NT2/D1 (cell line): Measurements from ENCODE around the gene ADAMTS6.

Experiments used
- DNase-seq: peaks from one replicate; pipeline ENCODE4 v3.0.0-alpha.2; 2011; ENCODE audit warnings: low read depth, low spot score
- H3K27me3 ChIP-seq: 2 replicates; pipeline ENCODE4 v1.6.0; 2011; ENCODE audit warnings: mild to moderate bottlenecking; ENCODE audit not compliant: insufficient read length, insufficient read depth
- H3K36me3 ChIP-seq: 2 replicates; pipeline ENCODE4 v1.6.1; 2011; ENCODE audit warnings: mild to moderate bottlenecking, low read length, mixed read lengths; ENCODE audit not compliant: insufficient read depth, insufficient read length
- H3K4me1 ChIP-seq: 2 replicates; pipeline ENCODE4 v1.5.1; 2011; ENCODE audit not compliant: insufficient read depth, insufficient read length
- H3K4me3 ChIP-seq: 2 replicates; pipeline ENCODE4 v1.5.1; 2011; ENCODE audit warnings: low read depth; ENCODE audit not compliant: insufficient read length
- H3K9ac ChIP-seq: 2 replicates; pipeline ENCODE4 v1.6.0; 2011; ENCODE audit warnings: low read depth; ENCODE audit not compliant: insufficient read length
- H3K9me3 ChIP-seq: 2 replicates; pipeline ENCODE4 v1.5.1; 2011; ENCODE audit warnings: mild to moderate bottlenecking, low read length; ENCODE audit not compliant: insufficient read depth
- SUZ12 ChIP-seq: IDR thresholded peaks from 2 replicates; pipeline ENCODE4 v1.6.1; 2011; ENCODE audit not compliant: insufficient read length, insufficient read depth; ENCODE audit errors: extremely low read depth
- YY1 ChIP-seq: IDR thresholded peaks from 2 replicates; pipeline ENCODE4 v1.6.1; 2011; ENCODE audit not compliant: insufficient read length, insufficient read depth
- ZNF274 ChIP-seq: IDR thresholded peaks from 2 replicates; pipeline ENCODE4 v1.6.1; 2011; ENCODE audit warnings: mild to moderate bottlenecking, low read depth, low read length

ADAMTS6 gene, protein sequence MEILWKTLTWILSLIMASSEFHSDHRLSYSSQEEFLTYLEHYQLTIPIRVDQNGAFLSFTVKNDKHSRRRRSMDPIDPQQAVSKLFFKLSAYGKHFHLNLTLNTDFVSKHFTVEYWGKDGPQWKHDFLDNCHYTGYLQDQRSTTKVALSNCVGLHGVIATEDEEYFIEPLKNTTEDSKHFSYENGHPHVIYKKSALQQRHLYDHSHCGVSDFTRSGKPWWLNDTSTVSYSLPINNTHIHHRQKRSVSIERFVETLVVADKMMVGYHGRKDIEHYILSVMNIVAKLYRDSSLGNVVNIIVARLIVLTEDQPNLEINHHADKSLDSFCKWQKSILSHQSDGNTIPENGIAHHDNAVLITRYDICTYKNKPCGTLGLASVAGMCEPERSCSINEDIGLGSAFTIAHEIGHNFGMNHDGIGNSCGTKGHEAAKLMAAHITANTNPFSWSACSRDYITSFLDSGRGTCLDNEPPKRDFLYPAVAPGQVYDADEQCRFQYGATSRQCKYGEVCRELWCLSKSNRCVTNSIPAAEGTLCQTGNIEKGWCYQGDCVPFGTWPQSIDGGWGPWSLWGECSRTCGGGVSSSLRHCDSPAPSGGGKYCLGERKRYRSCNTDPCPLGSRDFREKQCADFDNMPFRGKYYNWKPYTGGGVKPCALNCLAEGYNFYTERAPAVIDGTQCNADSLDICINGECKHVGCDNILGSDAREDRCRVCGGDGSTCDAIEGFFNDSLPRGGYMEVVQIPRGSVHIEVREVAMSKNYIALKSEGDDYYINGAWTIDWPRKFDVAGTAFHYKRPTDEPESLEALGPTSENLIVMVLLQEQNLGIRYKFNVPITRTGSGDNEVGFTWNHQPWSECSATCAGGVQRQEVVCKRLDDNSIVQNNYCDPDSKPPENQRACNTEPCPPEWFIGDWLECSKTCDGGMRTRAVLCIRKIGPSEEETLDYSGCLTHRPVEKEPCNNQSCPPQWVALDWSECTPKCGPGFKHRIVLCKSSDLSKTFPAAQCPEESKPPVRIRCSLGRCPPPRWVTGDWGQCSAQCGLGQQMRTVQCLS (N-terminal part only)

GRCh38 chr5:65481635-65482295, at the start of gene ADAMTS6:
ADAMTS6 (minus strand) TSS chr5:65481920; CDS start chr5:65473673, 8,247 bp downstream.
- no peaks in the 10 kb centered on the region for H3K4me1 ChIP-seq
- peak within 1 kb of the TSS; percentile 61 for H3K9ac ChIP-seq
- DNase-seq: peak; percentile 44
- peaks cover 6% of the 10 kb centered on the region for H3K27me3 ChIP-seq
- no peaks in the 10 kb centered on the region; the same call in 1 of the 2 replicates for H3K9me3 ChIP-seq
- TF ChIP-seq ZNF274 (no peak), SUZ12 (no peak), YY1 (no peak)
- H3K36me3 ChIP-seq: no peaks in the 10 kb centered on the region
- H3K4me3 ChIP-seq: peak within 1 kb of the TSS; percentile 40

DNA sequence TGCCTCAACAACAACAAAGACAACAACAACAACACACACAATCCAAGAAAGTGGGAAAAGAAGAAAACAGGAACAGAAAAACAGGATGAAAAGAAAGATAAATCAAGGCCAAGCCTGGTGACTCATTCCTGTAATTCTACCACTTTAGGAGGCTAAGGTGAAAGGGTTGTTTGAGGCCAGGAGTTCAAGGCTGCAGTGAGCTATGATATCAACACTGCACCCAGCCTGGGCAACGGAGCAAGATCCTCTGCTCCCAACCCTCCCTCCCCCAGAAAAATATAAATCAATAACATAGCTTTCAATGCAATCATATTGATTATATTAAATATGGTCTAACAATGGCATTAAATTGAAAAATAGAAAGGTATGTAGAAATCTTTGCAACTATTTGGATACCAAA, 49.2 kb upstream of the ADAMTS6 start:
- peaks cover 16% of the 10 kb centered on the region for H3K36me3 ChIP-seq

DNA sequence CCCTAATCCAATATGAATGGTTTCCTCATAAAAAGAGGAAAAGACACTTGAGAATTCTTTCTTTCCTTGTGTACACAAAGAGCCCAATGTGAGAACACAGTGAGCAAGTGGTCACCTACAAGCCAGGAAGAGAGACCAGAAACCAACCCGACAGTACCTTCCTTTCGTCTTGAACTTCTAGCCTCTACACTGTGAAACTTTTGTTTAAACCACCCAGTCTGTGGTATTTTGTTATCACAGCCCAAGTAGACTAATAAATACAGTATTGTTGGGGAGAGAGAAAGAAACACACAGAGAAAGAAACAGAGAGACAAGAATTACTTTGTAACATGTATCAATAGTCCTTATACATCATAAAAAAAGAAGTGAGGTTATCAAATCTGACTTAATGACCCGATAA, 44.0 kb upstream of the ADAMTS6 start:
- Histone ChIP-seq H3K27me3 (no peaks in the 10 kb centered on the region), H3K9ac (no peak overlapping the region), H3K4me1 (no peaks in the 10 kb centered on the region), H3K4me3 (no peak overlapping the region), H3K9me3 (no peaks in the 10 kb centered on the region), H3K36me3 (peaks cover 32% of the 10 kb centered on the region)
- no peak for DNase-seq
- TF ChIP-seq SUZ12 (no peak), ZNF274 (no peak), YY1 (no peak)

More for the DNA sequence above, 49.2 kb upstream of the ADAMTS6 start:
- no peak overlapping the region for H3K9ac ChIP-seq
- DNase-seq: no peak
- no peaks in the 10 kb centered on the region for H3K4me1 ChIP-seq
- H3K9me3 ChIP-seq: no peaks in the 10 kb centered on the region
- H3K4me3 ChIP-seq: no peak overlapping the region
- TF ChIP-seq ZNF274 (no peak), YY1 (no peak), SUZ12 (no peak)
- no peaks in the 10 kb centered on the region for H3K27me3 ChIP-seq

DNA sequence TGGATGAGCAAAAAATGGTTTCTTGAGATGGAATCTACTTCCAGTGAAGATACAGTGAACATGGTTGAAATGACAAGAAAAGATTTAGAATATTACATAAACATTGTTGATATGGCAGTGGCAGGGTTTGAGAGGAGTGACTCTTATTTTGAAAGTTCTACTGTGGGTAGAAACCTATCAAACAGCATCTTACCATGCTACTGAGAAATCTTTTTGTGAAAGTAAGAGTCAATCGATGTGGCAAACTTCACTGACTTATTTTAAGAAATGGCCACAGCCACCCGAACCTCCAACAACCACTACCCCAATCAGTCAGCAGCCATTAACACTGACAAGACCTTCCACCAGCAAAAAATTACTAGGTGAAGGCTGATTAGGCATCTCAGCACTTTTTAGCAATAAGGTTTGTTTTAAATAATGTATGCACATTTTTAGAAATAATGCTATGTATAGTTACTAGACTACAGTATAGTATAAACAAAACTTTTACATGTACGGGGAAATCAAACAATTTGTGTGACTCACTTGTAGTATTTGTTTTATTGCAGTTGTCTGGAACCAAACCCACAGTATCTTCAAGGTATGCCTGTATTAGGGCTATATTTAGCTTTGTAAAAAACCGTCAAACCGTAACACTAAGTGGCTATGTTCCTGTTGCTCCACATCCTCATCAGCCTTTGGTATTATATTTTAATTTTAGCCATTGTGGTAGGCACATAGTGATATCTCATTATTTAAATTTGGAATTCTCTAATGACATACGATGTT, 30.6 kb upstream of the ADAMTS6 start:
- H3K4me1 ChIP-seq: no peaks in the 10 kb centered on the region
- no peak for DNase-seq
- no peaks in the 10 kb centered on the region for H3K27me3 ChIP-seq
- no peaks in the 10 kb centered on the region for H3K9me3 ChIP-seq
- H3K4me3 ChIP-seq: no peak overlapping the region
- no peaks in the 10 kb centered on the region for H3K36me3 ChIP-seq
- H3K9ac ChIP-seq: no peak overlapping the region
- no peak for TF ChIP-seq SUZ12
- TF ChIP-seq YY1: no peak
- no peak for TF ChIP-seq ZNF274

DNA sequence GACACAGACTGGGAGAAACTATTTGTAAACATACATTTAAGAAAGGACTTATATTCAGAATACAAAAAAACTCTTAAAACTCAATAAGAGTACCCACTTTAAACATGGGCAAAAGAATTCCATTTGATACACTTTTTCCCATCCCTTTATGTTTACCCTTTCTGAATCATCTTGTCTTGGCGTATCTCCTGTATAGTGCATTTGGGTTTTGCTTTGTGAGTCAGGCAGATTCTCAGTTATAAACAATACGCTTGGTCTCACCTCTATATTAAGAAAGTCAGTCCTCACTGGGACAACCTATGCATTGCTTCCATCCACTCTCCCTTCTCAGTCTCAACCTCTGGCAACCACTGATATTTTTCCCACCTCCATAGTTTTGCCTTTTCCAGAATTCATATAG, 27.3 kb upstream of the ADAMTS6 start:
- DNase-seq: no peak
- Histone ChIP-seq H3K4me1 (no peaks in the 10 kb centered on the region), H3K9ac (no peak overlapping the region), H3K36me3 (no peaks in the 10 kb centered on the region), H3K4me3 (no peak overlapping the region), H3K27me3 (no peaks in the 10 kb centered on the region), H3K9me3 (no peaks in the 10 kb centered on the region)
- no peak for TF ChIP-seq SUZ12
- TF ChIP-seq YY1: no peak
- TF ChIP-seq ZNF274: no peak

GRCh38 chr5:65506961-65507360, 25.2 kb upstream of the ADAMTS6 start:
- H3K27me3 ChIP-seq: no peaks in the 10 kb centered on the region
- no peak overlapping the region for H3K4me3 ChIP-seq
- TF ChIP-seq YY1 (no peak), SUZ12 (no peak), ZNF274 (no peak)
- H3K4me1 ChIP-seq: no peaks in the 10 kb centered on the region
- no peak overlapping the region for H3K9ac ChIP-seq
- H3K36me3 ChIP-seq: no peaks in the 10 kb centered on the region
- no peaks in the 10 kb centered on the region for H3K9me3 ChIP-seq
- DNase-seq: no peak
